Thymus (tissue), 11 donors: ENCODE measurements around the gene ATXN1. TPM values are rescaled to one million over a fixed set of nuclear protein-coding genes. Genes with fewer than 3 reads are reported as not detected.
"Not testable (repeated sequence)": the region's sequence is repeated elsewhere in the genome, so short reads cannot be mapped to it uniquely, and the experiment has no call there.

Source experiments
- DNase-seq, 9 donors: peaks; one replicate each; pipeline ENCODE4 v3.0.0-alpha.2; 2013; ENCODE audit warnings: low spot score in 9 of 9, low read depth in 6 of 9, missing footprints in 1 of 9
- H3K27ac ChIP-seq, 2 donors: one replicate each; pipeline ENCODE4 v1.5.1; 2013; ENCODE audit warnings: control low read depth in 1 of 2, low read depth in 1 of 2, low read length in 1 of 2, mild to moderate bottlenecking in 1 of 2, moderate library complexity in 1 of 2
- H3K27me3 ChIP-seq, 2 donors: one replicate each; pipeline ENCODE4 v1.5.1; 2013; ENCODE audit warnings: low read length in 1 of 2; ENCODE audit not compliant: control insufficient read depth in 2 of 2, insufficient read depth in 1 of 2
- H3K36me3 ChIP-seq, 2 donors: one replicate each; pipeline ENCODE4 v1.5.1; 2013; ENCODE audit warnings: low read length in 1 of 2, mild to moderate bottlenecking in 1 of 2, moderate library complexity in 1 of 2; ENCODE audit not compliant: control insufficient read depth in 2 of 2, insufficient read depth in 2 of 2
- H3K4me1 ChIP-seq, 2 donors: one replicate each; pipeline ENCODE4 v1.5.1; 2013; ENCODE audit warnings: low read length in 2 of 2; ENCODE audit not compliant: control insufficient read depth in 2 of 2, insufficient read depth in 2 of 2
- H3K4me3 ChIP-seq, 2 donors: one replicate each; pipeline ENCODE4 v1.5.1; 2013; ENCODE audit warnings: low read length in 2 of 2, control low read depth in 1 of 2, mild to moderate bottlenecking in 1 of 2
- H3K9me3 ChIP-seq, 2 donors: one replicate each; pipeline ENCODE4 v1.5.1; 2013; ENCODE audit warnings: low read length in 1 of 2, mild to moderate bottlenecking in 1 of 2; ENCODE audit not compliant: control insufficient read depth in 2 of 2, insufficient read depth in 1 of 2
- WGBS: extraction: QIAGEN DNeasy Blood & Tissue Kit; methylation state at CpG from one replicate; pipeline ENCODE4 v1.1.7; 2013; 5-methylcytosine and 5-hydroxymethylcytosine counted together
- polyA plus RNA-seq: library from polyadenylated mRNA; stranded (reverse); fragments of 200-250 nt; gene quantifications from one replicate; pipeline ENCODE4 v1.2.3, GENCODE V29; 2013
- total RNA-seq: library from RNA; stranded (reverse); fragments of 120-200 nt; gene quantifications from one replicate; pipeline ENCODE4 v1.2.4, GENCODE V29; 2013
- donor health status: healthy.

ATXN1 gene
- total and polyA plus RNA-seq, 2 donors = 6.8 to 7.1 TPM

GRCh38 chr6:16269442-16270070 lies 491.7 kb downstream of the ATXN1 start:
- not testable (repeated sequence) for DNase-seq, H3K9me3 ChIP-seq, H3K4me1 ChIP-seq, H3K27me3 ChIP-seq, H3K4me3 ChIP-seq, H3K36me3 ChIP-seq, H3K27ac ChIP-seq
- WGBS = 96% methylated on average over 7 of the region's 7 CpGs

DNA sequence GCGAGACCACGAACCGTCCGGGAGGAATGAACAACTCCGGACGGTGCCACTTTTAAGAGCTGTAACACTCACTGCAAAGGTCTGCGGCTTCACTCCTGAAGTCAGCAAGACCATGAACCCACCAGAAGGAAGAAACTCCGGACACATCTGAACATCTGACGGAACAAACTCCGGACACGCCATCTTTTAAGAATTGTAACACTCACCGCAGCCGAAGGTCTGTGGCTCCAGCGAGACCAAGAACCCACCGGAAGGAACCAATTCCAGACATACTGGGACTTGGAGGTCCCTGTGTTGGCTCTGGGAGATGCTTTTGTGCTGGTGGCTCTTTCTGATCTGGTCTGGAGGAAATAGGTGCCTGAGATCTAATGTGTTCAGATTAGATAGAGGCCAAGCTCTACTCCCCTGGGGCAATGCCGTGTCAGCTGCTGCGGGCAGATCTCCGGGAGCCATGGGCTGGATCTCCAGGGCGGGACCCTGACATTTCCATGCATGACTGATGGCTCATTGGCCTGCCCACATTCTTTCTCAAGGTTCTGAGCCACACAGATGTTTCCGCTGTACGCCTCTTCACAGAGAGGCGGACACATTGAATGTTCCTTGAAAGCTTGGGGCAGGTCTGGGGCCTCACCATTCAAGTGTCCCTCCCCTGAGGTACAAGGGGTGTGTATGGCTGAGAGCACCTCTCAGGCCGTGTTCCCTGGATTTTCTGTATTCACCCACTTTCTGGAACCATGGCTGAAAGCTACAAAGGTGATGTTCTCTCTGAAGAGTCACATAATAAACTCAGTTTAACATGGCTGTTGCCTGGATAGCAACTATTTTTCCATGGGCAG lies 493.6 kb downstream of the ATXN1 start:
- no peaks in the 10 kb centered on the region for H3K4me1 ChIP-seq
- no peak overlapping the region for H3K27ac ChIP-seq
- H3K4me3 ChIP-seq = no peak overlapping the region
- H3K9me3 ChIP-seq = no peaks in the 10 kb centered on the region
- H3K27me3 ChIP-seq = no peaks in the 10 kb centered on the region
- no peak for DNase-seq
- no peaks in the 10 kb centered on the region for H3K36me3 ChIP-seq
- WGBS = 97% methylated on average over 23 of the region's 23 CpGs

DNA sequence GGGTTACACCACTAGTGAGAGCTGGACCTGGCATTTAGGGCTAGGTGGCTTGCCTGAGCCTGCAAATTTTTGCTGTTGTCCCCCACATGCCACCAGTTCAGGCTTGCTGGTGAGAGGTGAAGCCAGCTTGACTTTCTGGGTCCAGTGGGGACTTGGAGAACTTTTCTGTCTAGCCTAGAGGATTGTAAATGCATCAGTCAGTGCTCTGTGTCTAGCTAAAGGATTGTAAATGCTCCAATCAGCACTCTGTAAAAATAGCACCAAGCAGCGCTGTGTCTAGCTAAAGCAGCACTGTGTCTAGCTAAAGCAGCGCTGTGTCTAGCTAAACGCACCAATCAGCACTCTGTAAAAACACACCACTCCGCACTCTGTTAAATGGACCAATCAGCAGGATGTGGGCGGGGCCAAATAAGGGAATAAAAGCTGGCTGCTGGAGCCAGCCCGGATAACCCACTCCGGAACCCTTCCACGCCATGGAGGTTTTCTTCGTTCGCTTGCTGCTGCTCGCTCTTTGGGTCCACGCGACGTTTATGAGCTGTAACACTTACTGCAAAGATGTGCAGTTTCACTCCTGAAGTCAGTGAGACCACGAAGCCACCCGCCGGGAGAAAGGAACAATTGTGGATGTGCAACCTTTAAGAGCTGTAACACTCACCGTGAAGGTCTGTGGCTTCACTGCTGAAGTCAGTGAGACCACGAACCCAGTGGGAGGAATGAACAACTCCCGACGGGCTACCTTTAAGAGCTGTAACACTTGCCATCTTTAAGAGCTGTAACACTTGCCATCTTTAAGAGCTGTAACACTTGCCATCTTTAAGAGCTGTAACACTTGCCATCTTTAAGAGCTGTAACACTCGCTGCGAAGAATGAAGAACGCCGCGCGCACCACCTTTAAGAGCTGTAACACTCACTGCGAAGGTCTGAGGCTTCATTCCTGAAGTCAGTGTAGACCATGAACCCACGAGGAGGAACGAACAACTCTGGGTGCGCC lies 495.6 kb downstream of the ATXN1 start:
- 97% methylated on average over 31 of the region's 31 CpGs for WGBS
- Histone ChIP-seq H3K4me1 (no peaks in the 10 kb centered on the region), H3K27me3 (no peaks in the 10 kb centered on the region), H3K36me3 (no peaks in the 10 kb centered on the region), H3K27ac (no peak overlapping the region), H3K4me3 (no peak overlapping the region), H3K9me3 (no peaks in the 10 kb centered on the region)
- no peak for DNase-seq

GRCh38 chr6:16264785-16265184 lies 496.5 kb downstream of the ATXN1 start:
- H3K4me1 ChIP-seq = no peaks in the 10 kb centered on the region
- over 99% methylated on average over 2 of the region's 2 CpGs for WGBS

DNA sequence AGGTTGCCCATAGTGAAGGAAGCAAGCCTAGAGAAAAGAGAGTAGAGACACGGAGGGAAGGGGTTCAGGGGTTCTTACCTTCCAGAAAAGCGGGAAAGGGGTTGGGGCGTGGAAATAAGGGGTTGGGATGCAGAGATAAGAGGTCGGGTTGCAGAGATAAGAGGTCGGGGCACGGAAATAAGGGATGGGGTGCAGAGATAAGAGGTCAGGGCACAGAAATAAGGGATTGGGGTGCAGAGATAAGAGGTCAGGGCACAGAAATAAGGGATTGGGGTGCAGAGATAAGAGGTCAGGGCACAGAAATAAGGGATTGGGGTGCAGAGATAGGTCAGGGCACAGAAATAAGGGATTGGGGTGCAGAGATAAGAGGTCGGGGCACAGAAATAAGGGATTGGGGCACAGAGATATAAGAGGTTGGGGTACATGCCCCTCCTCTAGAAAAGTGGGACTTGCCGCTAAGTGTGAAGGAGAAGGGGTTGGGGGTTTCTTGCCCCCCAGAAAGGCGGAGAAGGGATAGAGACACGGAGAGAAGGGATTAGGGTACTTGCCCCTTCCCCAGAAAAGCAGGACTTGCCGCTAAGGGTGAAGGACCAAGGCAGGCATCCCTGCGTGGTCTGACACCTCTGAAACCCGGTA lies 497.7 kb downstream of the ATXN1 start:
- DNase-seq, H3K4me3 ChIP-seq, H3K27ac ChIP-seq, H3K9me3 ChIP-seq, H3K4me1 ChIP-seq, H3K27me3 ChIP-seq, H3K36me3 ChIP-seq: not testable (repeated sequence)
- 95% methylated on average over 13 of the region's 13 CpGs for WGBS

More at GRCh38 chr6:16264785-16265184, 496.5 kb downstream of the ATXN1 start:
- no peaks in the 10 kb centered on the region for H3K36me3 ChIP-seq
- H3K4me3 ChIP-seq = no peak overlapping the region
- no peaks in the 10 kb centered on the region for H3K9me3 ChIP-seq
- DNase-seq = no peak
- H3K27ac ChIP-seq = no peak overlapping the region
- H3K27me3 ChIP-seq = no peaks in the 10 kb centered on the region

DNA sequence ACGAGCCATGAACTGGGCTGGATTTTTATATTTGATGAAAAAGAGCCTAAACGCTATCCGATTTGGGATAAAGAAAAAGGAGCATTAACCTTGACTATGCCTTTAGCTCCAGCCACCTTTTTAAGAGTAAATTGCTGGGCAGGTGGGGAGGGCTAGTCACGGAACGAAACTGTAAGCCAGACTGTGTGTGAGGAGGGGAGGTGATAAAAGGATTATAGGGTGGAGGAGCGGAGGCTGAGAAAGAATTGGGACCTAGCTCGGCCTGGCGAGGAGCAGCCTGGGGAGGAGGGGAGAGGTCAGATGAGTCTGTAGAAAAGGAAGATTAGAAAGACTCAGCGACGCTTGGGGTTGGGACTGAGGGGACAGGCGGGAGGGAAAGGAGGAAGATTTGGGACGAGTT lies 498.5 kb downstream of the ATXN1 start:
- not testable (repeated sequence) for H3K27me3 ChIP-seq, H3K27ac ChIP-seq, H3K4me3 ChIP-seq, H3K9me3 ChIP-seq, H3K36me3 ChIP-seq, H3K4me1 ChIP-seq, DNase-seq
- 96% methylated on average over 12 of the region's 12 CpGs for WGBS

DNA sequence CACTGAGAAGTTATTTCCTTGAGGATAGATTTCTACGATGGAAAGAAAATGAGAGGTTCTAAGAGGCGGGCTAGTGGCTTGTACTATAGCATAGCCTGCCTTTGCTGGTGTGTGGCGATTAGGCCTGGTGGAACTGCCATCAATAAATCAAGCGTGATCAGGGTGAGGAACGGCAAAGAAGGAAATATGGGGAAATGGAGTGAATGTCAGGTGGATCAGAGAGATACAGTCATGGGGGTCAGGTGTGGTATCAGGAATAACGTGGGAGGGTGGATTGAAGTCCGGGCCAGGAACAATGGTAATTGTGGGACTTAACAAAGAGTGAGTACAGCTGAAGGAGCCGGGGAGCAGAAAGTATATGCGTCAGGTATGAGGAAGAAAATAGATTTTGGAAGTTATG lies 500.7 kb downstream of the ATXN1 start:
- not testable (repeated sequence) for H3K27ac ChIP-seq, H3K4me1 ChIP-seq, H3K27me3 ChIP-seq, H3K4me3 ChIP-seq, H3K36me3 ChIP-seq, H3K9me3 ChIP-seq, DNase-seq
- 90% methylated on average over 7 of the region's 9 CpGs for WGBS

DNA sequence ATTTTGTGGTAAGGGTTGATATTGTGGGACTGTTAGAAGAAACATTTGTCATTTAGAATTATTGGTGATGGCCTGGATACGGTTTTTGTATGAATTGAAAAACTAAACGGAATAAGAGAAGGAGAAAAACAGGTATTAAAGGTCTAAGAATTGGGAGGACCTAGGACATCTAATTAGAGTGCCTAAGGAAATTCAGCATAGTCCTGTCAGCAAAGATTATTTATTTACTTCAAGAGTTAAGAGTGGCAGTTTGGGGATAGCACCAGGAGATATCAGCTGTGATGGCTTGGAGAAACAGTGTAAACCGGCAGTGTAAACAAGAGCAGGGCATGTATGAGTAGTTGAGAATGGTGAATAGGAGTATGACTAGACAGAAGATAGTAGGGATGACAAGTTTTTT lies 501.7 kb downstream of the ATXN1 start:
- not testable (repeated sequence) for H3K4me1 ChIP-seq, H3K27ac ChIP-seq, H3K36me3 ChIP-seq, H3K9me3 ChIP-seq, H3K4me3 ChIP-seq, DNase-seq, H3K27me3 ChIP-seq
- 94% methylated on average over 2 of the region's 3 CpGs for WGBS
